Breast epithelium (tissue), 3 donors: ENCODE results near the gene VMAC.

ENCODE experiments used
- POLR2A ChIP-seq: fragments of 450-650 bp; IDR thresholded peaks from one replicate; pipeline ENCODE4 v1.6.1; 2016; ENCODE audit warnings: antibody characterized with exemption, mild to moderate bottlenecking, moderate library complexity
- POLR2AphosphoS5 ChIP-seq, 3 donors: sonication (generic); formaldehyde crosslinking; IDR thresholded peaks; one replicate each; pipeline ENCODE4 v1.6.1; 2017; ENCODE audit warnings: antibody characterized with exemption in 3 of 3
- TF ChIP-seq, protein P1 (sequence below), 3 donors: fragments of 450-650 bp; IDR thresholded peaks; one replicate each; pipeline ENCODE4 v1.5.1; 2016 to 2017; ENCODE audit warnings: antibody characterized with exemption in 3 of 3, mild to moderate bottlenecking in 3 of 3, moderate library complexity in 3 of 3

- TF ChIP-seq, protein P1, sequence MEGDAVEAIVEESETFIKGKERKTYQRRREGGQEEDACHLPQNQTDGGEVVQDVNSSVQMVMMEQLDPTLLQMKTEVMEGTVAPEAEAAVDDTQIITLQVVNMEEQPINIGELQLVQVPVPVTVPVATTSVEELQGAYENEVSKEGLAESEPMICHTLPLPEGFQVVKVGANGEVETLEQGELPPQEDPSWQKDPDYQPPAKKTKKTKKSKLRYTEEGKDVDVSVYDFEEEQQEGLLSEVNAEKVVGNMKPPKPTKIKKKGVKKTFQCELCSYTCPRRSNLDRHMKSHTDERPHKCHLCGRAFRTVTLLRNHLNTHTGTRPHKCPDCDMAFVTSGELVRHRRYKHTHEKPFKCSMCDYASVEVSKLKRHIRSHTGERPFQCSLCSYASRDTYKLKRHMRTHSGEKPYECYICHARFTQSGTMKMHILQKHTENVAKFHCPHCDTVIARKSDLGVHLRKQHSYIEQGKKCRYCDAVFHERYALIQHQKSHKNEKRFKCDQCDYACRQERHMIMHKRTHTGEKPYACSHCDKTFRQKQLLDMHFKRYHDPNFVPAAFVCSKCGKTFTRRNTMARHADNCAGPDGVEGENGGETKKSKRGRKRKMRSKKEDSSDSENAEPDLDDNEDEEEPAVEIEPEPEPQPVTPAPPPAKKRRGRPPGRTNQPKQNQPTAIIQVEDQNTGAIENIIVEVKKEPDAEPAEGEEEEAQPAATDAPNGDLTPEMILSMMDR (IDR thresholded peaks at IDR 0.05), result no peak
- TF ChIP-seq POLR2A, result no peak
- TF ChIP-seq POLR2AphosphoS5 (IDR thresholded peaks at IDR 0.05), result no peak
Measured at GRCh38 chr19:5915782-5916165, 11.1 kb downstream of the VMAC start.
